ENCODE measurements around the gene MAJIN. TPM values are rescaled to one million over a fixed set of nuclear protein-coding genes. Genes with fewer than 3 reads are reported as not detected.
"Not testable (repeated sequence)": the region's sequence is repeated elsewhere in the genome, so short reads cannot be mapped to it uniquely, and the experiment has no call there.

MAJIN gene
- not detected for total RNA-seq

DNA sequence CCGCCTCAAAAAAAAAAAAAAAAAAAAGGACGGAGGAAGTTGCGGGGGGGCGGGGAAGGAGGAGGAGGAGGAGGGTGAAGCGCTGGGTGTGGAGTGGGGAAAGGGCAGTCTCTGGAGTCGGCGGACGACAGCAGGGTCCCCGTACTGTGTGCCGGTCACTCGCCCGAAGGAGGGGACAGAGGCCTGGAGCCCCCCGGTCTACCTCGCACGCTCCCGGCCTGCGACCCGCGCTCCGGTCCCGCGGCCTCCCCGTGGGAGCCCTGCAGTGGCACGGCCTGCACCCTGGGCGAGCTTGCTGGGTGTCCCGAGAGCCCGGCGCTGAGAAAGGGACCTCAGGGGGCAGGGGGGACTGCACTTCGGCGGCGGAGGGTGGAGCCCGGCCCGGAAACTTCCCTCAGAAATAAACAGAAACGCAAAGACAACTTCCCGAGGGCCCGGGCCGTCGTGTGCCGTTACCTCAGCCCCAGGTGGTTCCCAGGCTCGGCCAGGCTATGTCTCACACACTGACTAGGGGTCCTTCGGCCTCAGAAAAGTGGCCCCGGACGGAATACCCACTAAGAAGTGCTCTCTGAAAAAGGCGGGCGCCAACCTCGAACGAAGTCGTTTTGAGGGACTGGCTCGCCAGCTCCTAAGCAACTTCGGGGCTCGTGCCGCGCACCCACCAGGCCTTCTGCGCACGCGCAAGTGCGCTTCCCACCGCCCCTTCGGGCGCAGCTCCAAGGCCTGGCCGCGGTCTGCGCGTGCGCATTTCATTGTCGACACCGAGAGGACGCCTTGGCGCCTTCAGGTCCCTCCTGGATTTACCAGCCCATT lies at the start of gene MAJIN:
Gene MAJIN, minus strand, starts transcription at position 688 of the 813 bp plus-strand sequence. CDS start 12,703 bp downstream, outside the sequence.
- H3K9me3 Mint-ChIP-seq: no peaks in the 10 kb centered on the region
- no peaks in the 10 kb centered on the region for H3K36me3 Mint-ChIP-seq
- H3K27me3 Mint-ChIP-seq: peaks cover 0 to 9% of the 10 kb centered on the region in 2 donors
- peak within 1 kb of the TSS in 1 of 2 donors; percentile 28 for H3K27ac Mint-ChIP-seq
- peak; percentile 89 for DNase-seq (ENCODE audit: low spot score)
- ATAC-seq: peak; percentile 81 to 88
- H3K4me3 Mint-ChIP-seq: peak within 1 kb of the TSS; percentile 34
- H3K4me1 Mint-ChIP-seq (ENCODE audit: low read depth in 2 of 2): peaks cover 0 to 7% of the 10 kb centered on the region in 2 donors

GRCh38 chr11:65021509-65021908 lies 49.6 kb upstream of the MAJIN start:
- Mint-ChIP-seq H3K36me3 (peaks cover 4% of the 10 kb centered on the region), H3K4me3 (no peak overlapping the region), H3K27ac (peak overlapping the region in 1 of 2 donors; percentile 47)

DNA sequence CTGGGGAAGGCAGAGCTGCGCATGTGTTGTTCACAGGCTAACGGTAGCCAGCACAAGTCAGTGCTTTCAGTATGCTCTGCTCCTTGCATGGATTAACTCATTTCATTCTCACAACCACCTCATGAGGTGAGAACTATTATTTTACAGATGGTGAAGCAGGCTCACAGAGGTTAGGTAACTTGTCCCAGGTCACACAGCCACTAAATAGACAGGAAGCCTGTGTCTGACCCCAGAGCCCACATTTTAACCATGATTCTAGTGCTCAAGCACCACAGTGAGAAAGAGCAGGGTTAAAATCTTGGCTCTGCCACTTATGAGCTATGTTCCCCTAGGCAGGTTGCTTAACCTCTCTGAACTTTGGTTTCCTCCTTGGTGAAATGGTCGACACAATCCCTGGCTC lies 49.1 kb upstream of the MAJIN start:
- Mint-ChIP-seq H3K27me3 (no peaks in the 10 kb centered on the region), H3K9me3 (no peaks in the 10 kb centered on the region), H3K4me3 (no peak overlapping the region), H3K27ac (peak overlapping the region in 1 of 2 donors; percentile 47), H3K4me1 (ENCODE audit: low read depth in 2 of 2) (peaks cover 10 to 17% of the 10 kb centered on the region in 2 donors), H3K36me3 (peaks cover 4% of the 10 kb centered on the region)
- DNase-seq (ENCODE audit: low spot score) (no peak), ATAC-seq (peak; percentile 85 to 88)

More at GRCh38 chr11:65021509-65021908, 49.6 kb upstream of the MAJIN start:
- H3K9me3 Mint-ChIP-seq: no peaks in the 10 kb centered on the region
- H3K27me3 Mint-ChIP-seq: no peaks in the 10 kb centered on the region
- no peak for DNase-seq (ENCODE audit: low spot score)
- H3K4me1 Mint-ChIP-seq (ENCODE audit: low read depth in 2 of 2): peaks cover 5 to 15% of the 10 kb centered on the region in 2 donors
- no peak for ATAC-seq

GRCh38 chr11:65019824-65020223 lies 47.9 kb upstream of the MAJIN start:
- no peak overlapping the region for H3K27ac Mint-ChIP-seq
- peaks cover 4% of the 10 kb centered on the region for H3K36me3 Mint-ChIP-seq
- H3K9me3 Mint-ChIP-seq: no peaks in the 10 kb centered on the region
- H3K4me1 Mint-ChIP-seq (ENCODE audit: low read depth in 2 of 2): peaks cover 17 to 21% of the 10 kb centered on the region in 2 donors
- DNase-seq (ENCODE audit: low spot score) (no peak), ATAC-seq (no peak)
- H3K27me3 Mint-ChIP-seq: no peaks in the 10 kb centered on the region
- H3K4me3 Mint-ChIP-seq: no peak overlapping the region

DNA sequence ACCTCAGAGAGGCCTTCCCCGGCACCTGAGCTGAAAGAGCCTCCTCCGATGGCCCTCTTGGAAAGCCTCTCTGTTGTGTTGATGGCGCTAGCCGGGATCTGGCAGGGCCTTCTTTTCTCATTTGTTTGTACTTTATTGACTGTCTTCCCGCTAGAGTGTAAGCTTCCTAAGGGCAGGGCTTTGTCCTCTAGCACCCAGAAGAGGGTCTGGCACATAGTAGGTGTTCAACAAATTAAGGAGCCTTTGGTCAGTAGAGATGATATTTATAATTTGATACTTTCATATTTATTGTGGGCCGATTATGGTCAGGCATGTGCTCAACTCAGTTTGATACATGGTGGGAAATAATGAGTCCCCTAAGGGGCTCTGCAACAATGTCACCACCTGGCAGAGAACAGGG lies 46.0 kb upstream of the MAJIN start:
- H3K4me1 Mint-ChIP-seq (ENCODE audit: low read depth in 2 of 2): peaks cover 24 to 26% of the 10 kb centered on the region in 2 donors
- H3K9me3 Mint-ChIP-seq: no peaks in the 10 kb centered on the region
- no peaks in the 10 kb centered on the region for H3K27me3 Mint-ChIP-seq
- H3K27ac Mint-ChIP-seq: no peak overlapping the region
- DNase-seq (ENCODE audit: low spot score): no peak
- no peak overlapping the region for H3K4me3 Mint-ChIP-seq
- ATAC-seq: no peak
- peaks cover 4% of the 10 kb centered on the region for H3K36me3 Mint-ChIP-seq

GRCh38 chr11:65016705-65017104 lies 44.8 kb upstream of the MAJIN start:
- Mint-ChIP-seq H3K36me3 (peaks cover 4% of the 10 kb centered on the region), H3K4me1 (ENCODE audit: low read depth in 2 of 2) (peaks cover 26 to 28% of the 10 kb centered on the region in 2 donors), H3K4me3 (no peak overlapping the region), H3K27me3 (no peaks in the 10 kb centered on the region), H3K27ac (peak overlapping the region in 1 of 2 donors; percentile 12), H3K9me3 (no peaks in the 10 kb centered on the region)
- ATAC-seq (no peak), DNase-seq (ENCODE audit: low spot score) (no peak)

GRCh38 chr11:65014726-65015227 lies 42.9 kb upstream of the MAJIN start:
- H3K36me3 Mint-ChIP-seq: peaks cover 4% of the 10 kb centered on the region
- H3K4me3 Mint-ChIP-seq: peak overlapping the region; percentile 83
- H3K4me1 Mint-ChIP-seq (ENCODE audit: low read depth in 2 of 2): peaks cover 22 to 26% of the 10 kb centered on the region in 2 donors
- ATAC-seq (no peak), DNase-seq (ENCODE audit: low spot score) (no peak)
- H3K27ac Mint-ChIP-seq: peak overlapping the region; percentile 60 to 85
- H3K27me3 Mint-ChIP-seq: no peaks in the 10 kb centered on the region
- H3K9me3 Mint-ChIP-seq: no peaks in the 10 kb centered on the region

GRCh38 chr11:65013888-65014725 lies 42.2 kb upstream of the MAJIN start, which contains the start of gene ARL2:
ARL2 (plus strand) TSS chr11:65014160; CDS start chr11:65014208, 48 bp downstream.
- DNase-seq (ENCODE audit: low spot score): peak; percentile 91
- Mint-ChIP-seq H3K4me1 (ENCODE audit: low read depth in 2 of 2) (peaks cover 22 to 26% of the 10 kb centered on the region in 2 donors), H3K27ac (peak within 1 kb of the TSS; percentile 85 to 86), H3K36me3 (peaks cover 4% of the 10 kb centered on the region), H3K4me3 (peak within 1 kb of the TSS; percentile 83), H3K27me3 (no peaks in the 10 kb centered on the region), H3K9me3 (no peaks in the 10 kb centered on the region)
- peak; percentile 87 to 93 for ATAC-seq

DNA sequence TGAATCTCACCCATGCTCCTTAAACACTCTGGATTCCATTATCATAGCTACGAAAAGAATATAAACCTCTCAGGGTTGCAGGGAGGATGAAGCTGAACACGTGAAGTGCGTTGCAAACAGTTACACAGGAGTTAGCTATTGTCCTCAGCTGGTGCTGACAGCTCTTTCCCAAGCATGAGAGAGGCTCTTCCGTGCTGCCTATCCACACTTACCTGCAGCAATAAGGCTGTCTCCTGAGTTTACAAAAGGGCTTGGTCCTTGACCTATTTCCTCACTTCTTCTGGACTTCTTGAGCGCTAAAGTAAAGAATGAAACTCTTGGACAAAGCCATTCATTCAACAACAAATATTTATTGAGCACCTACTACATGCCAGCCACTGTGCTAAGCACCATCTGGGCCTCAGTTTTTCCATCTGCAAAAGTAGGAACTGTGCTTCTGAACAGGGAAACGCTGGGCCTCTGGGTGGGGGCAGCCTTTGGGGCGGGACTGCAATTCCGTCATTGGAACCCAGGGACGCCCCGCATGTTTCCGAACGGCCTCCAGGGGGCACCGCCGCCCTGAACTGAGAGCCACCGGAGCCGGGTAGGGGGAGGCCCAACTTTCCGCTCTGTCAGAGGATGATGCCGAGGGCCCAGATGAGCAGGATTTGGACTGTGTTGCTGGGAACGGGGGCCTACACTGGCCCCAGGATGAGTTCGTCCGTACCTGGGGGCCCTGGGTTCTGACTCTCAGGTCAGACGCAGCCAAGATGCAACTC lies 41.4 kb upstream of the MAJIN start:
- Mint-ChIP-seq H3K4me3 (peak overlapping the region; percentile 83), H3K9me3 (no peaks in the 10 kb centered on the region), H3K4me1 (ENCODE audit: low read depth in 2 of 2) (peaks cover 22 to 26% of the 10 kb centered on the region in 2 donors), H3K27ac (peak overlapping the region; percentile 84 to 86), H3K36me3 (peaks cover 4% of the 10 kb centered on the region), H3K27me3 (no peaks in the 10 kb centered on the region)
- ATAC-seq (peak; percentile 91 to 92), DNase-seq (ENCODE audit: low spot score) (peak; percentile 92)

DNA sequence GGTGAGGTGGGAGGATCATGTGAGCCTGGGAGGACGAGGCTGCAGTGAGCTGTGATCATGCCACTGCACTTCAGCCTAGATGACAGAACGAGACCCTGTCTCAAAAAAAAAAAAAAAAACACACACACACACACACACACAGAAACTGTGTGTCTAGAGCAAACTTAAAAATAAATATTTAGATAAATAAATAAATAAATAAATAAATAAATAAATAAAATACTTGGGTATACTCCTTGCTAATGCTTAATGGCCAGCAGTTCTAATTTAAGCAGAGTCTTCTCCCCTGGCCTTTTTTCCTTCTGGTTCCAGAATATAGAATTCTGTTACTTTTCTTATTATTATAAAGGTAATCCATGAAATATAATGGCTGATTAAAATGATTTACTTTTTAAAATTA lies 37.0 kb upstream of the MAJIN start:
- no peak overlapping the region for H3K4me3 Mint-ChIP-seq
- H3K27me3 Mint-ChIP-seq: no peaks in the 10 kb centered on the region
- ATAC-seq: no peak
- H3K4me1 Mint-ChIP-seq (ENCODE audit: low read depth in 2 of 2): peaks cover 7 to 9% of the 10 kb centered on the region in 2 donors
- no peak overlapping the region for H3K27ac Mint-ChIP-seq
- no peaks in the 10 kb centered on the region for H3K9me3 Mint-ChIP-seq
- DNase-seq (ENCODE audit: low spot score): no peak
- H3K36me3 Mint-ChIP-seq: no peaks in the 10 kb centered on the region

- DNase-seq (ENCODE audit: low spot score) (no peak), ATAC-seq (no peak)
- Mint-ChIP-seq H3K27ac (no peak overlapping the region), H3K4me1 (ENCODE audit: low read depth in 2 of 2) (peaks cover 3% of the 10 kb centered on the region in 2 donors), H3K4me3 (no peak overlapping the region), H3K36me3 (no peaks in the 10 kb centered on the region), H3K9me3 (no peaks in the 10 kb centered on the region), H3K27me3 (no peaks in the 10 kb centered on the region)
These were observed 36.1 kb upstream of the MAJIN start for GRCh38 chr11:65008016-65008415.

DNA sequence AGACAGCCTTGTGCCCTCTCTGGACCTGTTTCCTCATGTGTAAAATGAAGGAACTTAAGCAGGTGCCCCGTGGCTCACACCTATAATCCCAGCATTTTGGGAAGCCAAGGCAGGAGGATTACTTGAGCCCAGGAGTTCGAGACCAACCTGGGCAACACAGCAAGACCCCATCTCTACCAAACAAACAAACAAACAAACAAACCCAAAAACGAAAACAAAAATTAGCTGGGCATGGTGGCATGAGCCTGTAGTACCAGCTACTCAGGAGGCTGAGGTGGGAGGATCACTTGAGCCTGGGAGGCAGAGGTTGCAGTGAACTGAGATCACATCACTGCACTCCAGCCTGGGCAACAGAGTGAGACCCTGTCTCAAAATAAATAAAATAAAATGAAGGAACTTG lies 32.1 kb upstream of the MAJIN start:
- not testable (repeated sequence) for H3K4me1 Mint-ChIP-seq (ENCODE audit: low read depth in 2 of 2); DNase-seq (ENCODE audit: low spot score); H3K4me3 Mint-ChIP-seq; ATAC-seq; H3K27me3 Mint-ChIP-seq; H3K27ac Mint-ChIP-seq; H3K36me3 Mint-ChIP-seq; H3K9me3 Mint-ChIP-seq

- Mint-ChIP-seq H3K4me1 (ENCODE audit: low read depth in 2 of 2) (peaks cover 4 to 7% of the 10 kb centered on the region in 2 donors), H3K9me3 (no peaks in the 10 kb centered on the region), H3K4me3 (no peak overlapping the region), H3K27me3 (no peaks in the 10 kb centered on the region), H3K27ac (no peak overlapping the region), H3K36me3 (no peaks in the 10 kb centered on the region)
- DNase-seq (ENCODE audit: low spot score) (no peak), ATAC-seq (no peak)
These were observed 31.4 kb upstream of the MAJIN start for GRCh38 chr11:65003282-65003681.
